Urinary bladder (tissue), 4 donors: ENCODE results near the gene RMI1. TPM values are rescaled to one million over a fixed set of nuclear protein-coding genes. Genes with fewer than 3 reads are reported as not detected.
A peak's percentile ranks its signal among the peaks of the same experiment; 100 is the strongest.
"Not testable (repeated sequence)": the region's sequence is repeated elsewhere in the genome, so short reads cannot be mapped to it uniquely, and the experiment has no call there.

Experiments
- DNase-seq: peaks from one replicate; pipeline ENCODE4 v3.0.0-alpha.2; 2015; ENCODE audit errors: extremely low spot score
- H3K27ac ChIP-seq: one replicate; pipeline ENCODE4 v1.5.1; 2013; ENCODE audit warnings: low read depth, mild to moderate bottlenecking, moderate library complexity
- H3K36me3 ChIP-seq: one replicate; pipeline ENCODE4 v1.6.1; 2013; ENCODE audit warnings: mild to moderate bottlenecking, moderate library complexity; ENCODE audit not compliant: insufficient read depth
- H3K4me1 ChIP-seq: one replicate; pipeline ENCODE4 v1.6.1; 2013; ENCODE audit warnings: mild to moderate bottlenecking, moderate library complexity; ENCODE audit not compliant: insufficient read depth
- H3K4me3 ChIP-seq: one replicate; pipeline ENCODE4 v1.5.1; 2013; ENCODE audit warnings: low read depth, low read length
- WGBS: extraction: QIAGEN DNeasy Blood & Tissue Kit; methylation state at CpG from one replicate; pipeline ENCODE4 v1.1.7; 2013; 5-methylcytosine and 5-hydroxymethylcytosine counted together
- polyA plus RNA-seq: library from polyadenylated mRNA; stranded (reverse); fragments of 200-250 nt; gene quantifications from one replicate; pipeline ENCODE4 v1.2.3, GENCODE V29; 2013
- total RNA-seq: library from RNA; depleted of rRNA; stranded (reverse); fragments of >200 nt; gene quantifications from one replicate; pipeline ENCODE4 v1.2.3, GENCODE V29; 2014
- donor health status: healthy with polysubstance abuse.
- donor health status: healthy.

Gene RMI1
- total RNA-seq (17.5 TPM), polyA plus RNA-seq (3.2 TPM)

GRCh38 chr9:83980395-83981125 lies at the start of gene RMI1:
Gene RMI1, plus strand, starts transcription at chr9:83980805. Its CDS starts 20,182 bp downstream, at chr9:84000987.
- peak within 1 kb of the TSS; percentile 73 for H3K4me3 ChIP-seq
- DNase-seq: peak; percentile 98
- peak within 1 kb of the TSS; percentile 95 for H3K27ac ChIP-seq
- under 1% methylated on average over 69 of the region's 69 CpGs for WGBS
- H3K4me1 ChIP-seq: no peaks in the 10 kb centered on the region
- H3K36me3 ChIP-seq: no peaks in the 10 kb centered on the region

- 88% methylated on average over 5 of the region's 5 CpGs for WGBS
- DNase-seq: no peak
- Histone ChIP-seq H3K36me3 (no peaks in the 10 kb centered on the region), H3K4me1 (no peaks in the 10 kb centered on the region), H3K27ac (no peak overlapping the region), H3K4me3 (no peak overlapping the region)
Measured at GRCh38 chr9:83930881-83931280, 49.7 kb upstream of the RMI1 start.

GRCh38 chr9:83932011-83932410 lies 48.6 kb upstream of the RMI1 start:
- no peaks in the 10 kb centered on the region for H3K36me3 ChIP-seq
- H3K4me3 ChIP-seq: no peak overlapping the region
- H3K4me1 ChIP-seq: no peaks in the 10 kb centered on the region
- DNase-seq: no peak
- no peak overlapping the region for H3K27ac ChIP-seq
- WGBS: 85% methylated on average over 2 of the region's 2 CpGs

GRCh38 chr9:83932851-83933250 lies 47.8 kb upstream of the RMI1 start:
- Histone ChIP-seq H3K4me3 (no peak overlapping the region), H3K36me3 (no peaks in the 10 kb centered on the region), H3K4me1 (no peaks in the 10 kb centered on the region), H3K27ac (no peak overlapping the region)
- 92% methylated on average over 5 of the region's 5 CpGs for WGBS
- DNase-seq: no peak

GRCh38 chr9:83933790-83934189 lies 46.8 kb upstream of the RMI1 start:
- H3K4me3 ChIP-seq: no peak overlapping the region
- H3K27ac ChIP-seq: no peak overlapping the region
- DNase-seq: no peak
- no peaks in the 10 kb centered on the region for H3K4me1 ChIP-seq
- no peaks in the 10 kb centered on the region for H3K36me3 ChIP-seq
- WGBS: 84% methylated on average over 3 of the region's 3 CpGs

GRCh38 chr9:83934569-83935275 lies 45.9 kb upstream of the RMI1 start:
- Histone ChIP-seq H3K4me3 (no peak overlapping the region), H3K36me3 (no peaks in the 10 kb centered on the region), H3K4me1 (no peaks in the 10 kb centered on the region), H3K27ac (no peak overlapping the region)
- 68% methylated on average over 5 of the region's 5 CpGs for WGBS
- DNase-seq: no peak

GRCh38 chr9:83935276-83935935 lies 45.2 kb upstream of the RMI1 start:
- no peak overlapping the region for H3K27ac ChIP-seq
- no peak for DNase-seq
- H3K36me3 ChIP-seq: no peaks in the 10 kb centered on the region
- H3K4me3 ChIP-seq: no peak overlapping the region
- no peaks in the 10 kb centered on the region for H3K4me1 ChIP-seq
- WGBS: 73% methylated on average over 3 of the region's 3 CpGs

- 91% methylated on average over 6 of the region's 6 CpGs for WGBS
- no peak for DNase-seq
- Histone ChIP-seq H3K36me3 (no peaks in the 10 kb centered on the region), H3K4me3 (no peak overlapping the region), H3K27ac (no peak overlapping the region), H3K4me1 (no peaks in the 10 kb centered on the region)
Measured at GRCh38 chr9:83936523-83936922, 44.1 kb upstream of the RMI1 start.

- H3K27ac ChIP-seq: no peak overlapping the region
- H3K36me3 ChIP-seq: no peaks in the 10 kb centered on the region
- DNase-seq: no peak
- 37% methylated on average over 1 of the region's 1 CpG for WGBS
- H3K4me1 ChIP-seq: no peaks in the 10 kb centered on the region
- H3K4me3 ChIP-seq: no peak overlapping the region
Measured at GRCh38 chr9:83937861-83938455, 42.6 kb upstream of the RMI1 start.

- Histone ChIP-seq H3K36me3 (no peaks in the 10 kb centered on the region), H3K27ac (no peak overlapping the region), H3K4me3 (no peak overlapping the region), H3K4me1 (no peaks in the 10 kb centered on the region)
- DNase-seq: no peak
- WGBS: 89% methylated on average over 5 of the region's 5 CpGs
Measured at GRCh38 chr9:83940590-83941303, 39.9 kb upstream of the RMI1 start.

GRCh38 chr9:83948096-83948495 lies 32.5 kb upstream of the RMI1 start:
- not testable (repeated sequence) for H3K4me1 ChIP-seq, DNase-seq, H3K36me3 ChIP-seq, H3K27ac ChIP-seq, H3K4me3 ChIP-seq
- WGBS: 97% methylated on average over 39 of the region's 39 CpGs

GRCh38 chr9:83956086-83956435 lies 24.5 kb upstream of the RMI1 start:
- DNase-seq: no peak
- H3K4me3 ChIP-seq: peak overlapping the region; percentile 51
- WGBS: 10% methylated on average over 23 of the region's 23 CpGs
- peaks cover 3% of the 10 kb centered on the region for H3K4me1 ChIP-seq
- H3K27ac ChIP-seq: peak overlapping the region; percentile 73
- H3K36me3 ChIP-seq: no peaks in the 10 kb centered on the region
